NCI-H460 (cell line): ENCODE results near the gene TOMM40. TPM values are rescaled to one million over a fixed set of nuclear protein-coding genes. Genes with fewer than 3 reads are reported as not detected.
A peak's percentile ranks its signal among the peaks of the same experiment; 100 is the strongest.
"Not testable (repeated sequence)": the region's sequence is repeated elsewhere in the genome, so short reads cannot be mapped to it uniquely, and the experiment has no call there.

Source experiments
- DNase-seq: peaks from one replicate; pipeline ENCODE4 v3.0.0-alpha.2; 2016; ENCODE audit warnings: low read depth; ENCODE audit errors: extremely low read depth
- polyA plus RNA-seq: library from polyadenylated mRNA; depleted of rRNA; stranded (reverse); fragments of >200 nt; gene quantifications from 2 replicates; pipeline ENCODE4 v1.2.3, GENCODE V29; 2014; cell fraction: nucleus; rRNA removed
- total RNA-seq: library from RNA; depleted of rRNA; stranded (reverse); fragments of >200 nt; shearing (Covaris generic); gene quantifications from 2 replicates; pipeline ENCODE4 v1.2.3, GENCODE V29; 2014; rRNA removed

The TOMM40 gene
- total RNA-seq, result 43.7 and 60.7 TPM in 2 replicates
- polyA plus RNA-seq, result 157 and 326 TPM in 2 replicates

- DNase-seq, result peak; percentile 99
Observed at GRCh38 chr19:44891016-44891882, at the start of gene TOMM40. Gene TOMM40, plus strand, starts transcription at chr19:44891254. Its CDS starts 162 bp downstream, at chr19:44891416.

- no peak for DNase-seq
Observed at GRCh38 chr19:44845286-44845611, 45.8 kb upstream of the TOMM40 start.

GRCh38 chr19:44845612-44846454, 45.2 kb upstream of the TOMM40 start, which contains the start of gene NECTIN2:
Gene NECTIN2, plus strand, starts transcription at chr19:44846297. Its CDS starts 229 bp downstream, at chr19:44846526.
- DNase-seq, result peak; percentile 96

- DNase-seq, result no peak
Observed at GRCh38 chr19:44846455-44847143, 44.5 kb upstream of the TOMM40 start.

GRCh38 chr19:44847144-44848035, 43.7 kb upstream of the TOMM40 start:
- no peak for DNase-seq

- no peak for DNase-seq
Observed at GRCh38 chr19:44848036-44848811, 42.8 kb upstream of the TOMM40 start.

GRCh38 chr19:44848812-44849447, 42.1 kb upstream of the TOMM40 start:
- no peak for DNase-seq

GRCh38 chr19:44850641-44851109, 40.4 kb upstream of the TOMM40 start:
- DNase-seq, result no peak

GRCh38 chr19:44851427-44851826, 39.6 kb upstream of the TOMM40 start:
- DNase-seq, result no peak

- no peak for DNase-seq
Observed at GRCh38 chr19:44855606-44856005, 35.4 kb upstream of the TOMM40 start.

GRCh38 chr19:44856421-44857083, 34.5 kb upstream of the TOMM40 start:
- no peak for DNase-seq

GRCh38 chr19:44857837-44858236, 33.2 kb upstream of the TOMM40 start:
- DNase-seq, result no peak

- not testable (repeated sequence) for DNase-seq
Observed at GRCh38 chr19:44861576-44861975, 29.5 kb upstream of the TOMM40 start.

- DNase-seq, result no peak
Observed at GRCh38 chr19:44863990-44864389, 27.1 kb upstream of the TOMM40 start.

- DNase-seq, result no peak
Observed at GRCh38 chr19:44865196-44865767, 25.8 kb upstream of the TOMM40 start.

GRCh38 chr19:44866664-44867063, 24.4 kb upstream of the TOMM40 start:
- DNase-seq, result no peak

- DNase-seq, result no peak
Observed at GRCh38 chr19:44867578-44867977, 23.5 kb upstream of the TOMM40 start.
